ENCODE results near the gene ZNF184.

- TF ChIP-seq EP300 (conservative IDR thresholded peaks at IDR 0.05; ENCODE audit: poor library complexity, severe bottlenecking): no peak
- TF ChIP-seq CTCF (IDR thresholded peaks at IDR 0.05; ENCODE audit: poor library complexity, severe bottlenecking): no peak
- TF ChIP-seq POLR2AphosphoS5 (IDR thresholded peaks at IDR 0.05): no peak
- TF ChIP-seq TAF1 (IDR thresholded peaks at IDR 0.05; ENCODE audit: low read depth): no peak
- no peak for TF ChIP-seq EZH2 (IDR thresholded peaks at IDR 0.05; ENCODE audit: borderline replicate concordance, insufficient read depth, low read length, poor library complexity, severe bottlenecking)
- TF ChIP-seq RAD21 (conservative IDR thresholded peaks at IDR 0.05): no peak
- TF ChIP-seq REST (IDR thresholded peaks at IDR 0.05; ENCODE audit: borderline replicate concordance): no peak
- TF ChIP-seq SMC3 (conservative IDR thresholded peaks at IDR 0.05; ENCODE audit: poor library complexity): no peak
Measured at GRCh38 chr6:27452496-27452897, 20.4 kb downstream of the ZNF184 start.
